NOMO-1 (cell line): ENCODE data around the gene ARHGAP40.

Source experiments
- DNase-seq, 2 experiments: peaks; one replicate each; lab custom pipeline; 2025; ENCODE audit not compliant: unreplicated experiment in 2 of 2; lab: John Stamatoyannopoulos, UW

Gene ARHGAP40

GRCh38 chr20:38673725-38674091 is 72.1 kb downstream of the ARHGAP40 start:
- no peak for DNase-seq

- no peak for DNase-seq
Observed at GRCh38 chr20:38674092-38674764, 72.6 kb downstream of the ARHGAP40 start.

GRCh38 chr20:38674765-38675133 is 73.1 kb downstream of the ARHGAP40 start:
- no peak for DNase-seq

GRCh38 chr20:38676576-38676975 is 75.0 kb downstream of the ARHGAP40 start:
- no peak for DNase-seq

- no peak for DNase-seq
Observed at GRCh38 chr20:38680500-38681306, 79.1 kb downstream of the ARHGAP40 start.

GRCh38 chr20:38685271-38685670 is 83.7 kb downstream of the ARHGAP40 start:
- no peak for DNase-seq

GRCh38 chr20:38685853-38686473 is 84.4 kb downstream of the ARHGAP40 start:
- peak in 1 of 2 experiments; percentile 28 for DNase-seq

- peak in 1 of 2 experiments; percentile 19 for DNase-seq
Observed at GRCh38 chr20:38692436-38693411, 91.1 kb downstream of the ARHGAP40 start.

- no peak for DNase-seq
Observed at GRCh38 chr20:38697306-38697705, 95.7 kb downstream of the ARHGAP40 start.

- no peak for DNase-seq
Observed at GRCh38 chr20:38698541-38698940, 96.9 kb downstream of the ARHGAP40 start.

- DNase-seq: no peak
Observed at GRCh38 chr20:38700141-38700540, 98.5 kb downstream of the ARHGAP40 start.
